AG09309 (cell line): ENCODE results near the gene LCN2.

Source experiments
- DNase-seq: peaks from one replicate; pipeline ENCODE4 v3.0.0-alpha.2; 2010; ENCODE audit warnings: low read depth
- H3K4me3 ChIP-seq: 2 replicates; pipeline ENCODE4 v1.5.1; 2011; ENCODE audit warnings: mild to moderate bottlenecking, low read depth, low read length, moderate library complexity; ENCODE audit not compliant: control insufficient read depth
- TF ChIP-seq, protein P1 (sequence below): IDR thresholded peaks from 2 replicates; pipeline ENCODE4 v1.5.1; 2011; ENCODE audit warnings: mild to moderate bottlenecking, low read depth, low read length, inconsistent platforms; ENCODE audit not compliant: insufficient read depth, control insufficient read depth; ENCODE audit errors: missing control alignments

The LCN2 gene

DNA sequence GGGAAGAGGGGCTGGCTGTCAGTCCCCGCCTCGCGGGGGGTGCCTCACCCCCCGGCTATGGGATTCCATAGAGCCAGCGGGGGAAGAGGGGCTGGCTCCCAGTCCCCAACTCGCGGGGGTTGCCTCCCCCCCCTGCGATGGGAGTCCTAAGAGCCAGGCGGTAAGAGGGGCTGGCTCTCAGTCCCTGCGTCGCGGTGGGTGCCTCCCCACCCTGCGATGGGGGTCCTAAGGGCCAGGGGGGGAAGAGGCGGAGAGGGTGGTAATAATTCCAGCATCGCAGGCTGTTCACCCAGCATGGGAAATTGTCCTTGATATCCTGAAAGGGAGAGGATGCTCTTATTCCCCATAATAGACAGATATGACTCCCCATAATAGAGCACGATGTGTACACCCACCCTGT is 9.6 kb upstream of the LCN2 start:
- no peak overlapping the region for H3K4me3 ChIP-seq
- no peak for DNase-seq
- TF ChIP-seq, protein P1, sequence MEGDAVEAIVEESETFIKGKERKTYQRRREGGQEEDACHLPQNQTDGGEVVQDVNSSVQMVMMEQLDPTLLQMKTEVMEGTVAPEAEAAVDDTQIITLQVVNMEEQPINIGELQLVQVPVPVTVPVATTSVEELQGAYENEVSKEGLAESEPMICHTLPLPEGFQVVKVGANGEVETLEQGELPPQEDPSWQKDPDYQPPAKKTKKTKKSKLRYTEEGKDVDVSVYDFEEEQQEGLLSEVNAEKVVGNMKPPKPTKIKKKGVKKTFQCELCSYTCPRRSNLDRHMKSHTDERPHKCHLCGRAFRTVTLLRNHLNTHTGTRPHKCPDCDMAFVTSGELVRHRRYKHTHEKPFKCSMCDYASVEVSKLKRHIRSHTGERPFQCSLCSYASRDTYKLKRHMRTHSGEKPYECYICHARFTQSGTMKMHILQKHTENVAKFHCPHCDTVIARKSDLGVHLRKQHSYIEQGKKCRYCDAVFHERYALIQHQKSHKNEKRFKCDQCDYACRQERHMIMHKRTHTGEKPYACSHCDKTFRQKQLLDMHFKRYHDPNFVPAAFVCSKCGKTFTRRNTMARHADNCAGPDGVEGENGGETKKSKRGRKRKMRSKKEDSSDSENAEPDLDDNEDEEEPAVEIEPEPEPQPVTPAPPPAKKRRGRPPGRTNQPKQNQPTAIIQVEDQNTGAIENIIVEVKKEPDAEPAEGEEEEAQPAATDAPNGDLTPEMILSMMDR, result no peak

DNA sequence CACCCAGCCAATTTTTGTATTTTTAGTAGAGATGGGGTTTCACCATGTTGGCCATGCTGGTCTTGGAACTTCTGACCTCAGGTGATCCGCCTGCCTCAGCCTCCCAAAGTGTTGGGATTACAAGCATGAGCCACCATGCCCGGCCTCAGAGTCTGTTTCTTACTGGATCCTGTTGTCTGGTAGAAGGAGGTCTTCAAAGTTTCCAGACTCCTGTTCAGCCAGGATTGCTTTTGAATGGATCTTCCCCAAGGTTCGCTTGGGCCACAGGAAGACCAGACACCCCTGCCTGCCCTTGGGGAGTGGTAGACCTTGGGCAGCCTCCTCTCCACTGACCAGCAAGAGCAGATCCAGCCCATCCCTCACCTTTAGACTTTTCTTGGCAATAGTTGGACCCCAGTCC is 7.6 kb upstream of the LCN2 start:
- H3K4me3 ChIP-seq, result no peak overlapping the region
- DNase-seq, result no peak
- TF ChIP-seq, protein P1, result no peak

- H3K4me3 ChIP-seq, result no peak overlapping the region
- DNase-seq, result no peak
- TF ChIP-seq, protein P1, result no peak
Observed at GRCh38 chr9:128142061-128142460, 7.2 kb upstream of the LCN2 start.

DNA sequence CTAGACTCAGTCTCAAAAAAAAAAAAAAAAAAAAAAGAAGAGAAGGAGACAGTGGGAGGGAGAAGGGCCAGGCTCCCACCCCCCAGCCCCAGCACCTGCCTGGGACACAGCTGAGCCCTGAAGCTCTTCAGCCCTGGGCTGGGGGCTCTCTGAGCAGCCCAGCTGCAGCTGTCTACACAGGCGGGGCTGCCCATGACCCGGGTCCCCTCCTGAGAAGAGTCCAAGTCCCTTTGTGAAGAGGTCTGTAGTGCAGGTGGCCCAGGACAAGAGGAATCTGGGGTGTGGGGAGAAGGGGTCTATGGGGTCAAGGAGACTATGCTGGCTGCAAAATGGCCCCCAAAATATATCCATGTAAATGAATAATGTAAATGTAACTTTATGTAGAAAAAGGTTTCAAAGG is 6.7 kb upstream of the LCN2 start:
- no peak overlapping the region for H3K4me3 ChIP-seq
- DNase-seq, result no peak
- TF ChIP-seq, protein P1, result no peak

GRCh38 chr9:128143525-128144238 is 5.6 kb upstream of the LCN2 start:
- no peak overlapping the region for H3K4me3 ChIP-seq
- no peak for DNase-seq
- TF ChIP-seq, protein P1, result no peak

GRCh38 chr9:128144239-128145181 is 4.7 kb upstream of the LCN2 start:
- no peak for DNase-seq
- TF ChIP-seq, protein P1, result no peak
- no peak overlapping the region for H3K4me3 ChIP-seq
